ENCODE data around the gene DGKI. TPM values are rescaled to one million over a fixed set of nuclear protein-coding genes. Genes with fewer than 3 reads are reported as not detected.

The DGKI gene
- total and polyA plus RNA-seq, 2 of the 4 experiments (the other 2 are of a cell fraction): 3.9 to 15.8 TPM

- Histone ChIP-seq H2AK9ac (replicated peaks; ENCODE audit: low read depth, low read length, poor library complexity) (no peak overlapping the region), H3K23ac (ENCODE audit: low read depth, low read length) (no peak overlapping the region), H3K4me2 (ENCODE audit: low read depth, low read length) (no peak overlapping the region; the same call in 1 of the 2 replicates), H2BK20ac (ENCODE audit: low read depth, low read length) (no peak overlapping the region), H4K5ac (ENCODE audit: low read depth, low read length) (no peak overlapping the region), H3K36me3 (ENCODE audit: control insufficient read depth, insufficient read depth, low read length) (no peaks in the 10 kb centered on the region), H3K9ac (ENCODE audit: low read depth, low read length) (no peak overlapping the region), H3K56ac (ENCODE audit: extremely low read depth, insufficient read depth, low read length) (no peak overlapping the region), H2AFZ (replicated peaks; ENCODE audit: low read length, poor library complexity) (no peak overlapping the region), H2BK5ac (ENCODE audit: low read depth, low read length, poor library complexity, severe bottlenecking) (no peak overlapping the region), H3K9me1 (ENCODE audit: insufficient read depth, low read length) (peaks cover 5% of the 10 kb centered on the region), H4K91ac (ENCODE audit: insufficient read depth, low read depth, low read length) (no peak overlapping the region), H3K14ac (replicated peaks; ENCODE audit: low read depth, low read length) (no peak overlapping the region), H4K8ac (ENCODE audit: low read depth in 2 of 2, low read length in 2 of 2) (no peak overlapping the region), H3K4ac (ENCODE audit: low read depth, low read length) (0 out of 2 replicates have a peak overlapping the region, but pooled peaks have one; percentile 8), H2AK5ac (ENCODE audit: low read depth, low read length) (peak overlapping the region; percentile 29; the same call in 1 of the 2 replicates), H3K4me3 (ENCODE audit: insufficient read depth, low read depth, low read length) (no peak overlapping the region), H4K20me1 (ENCODE audit: insufficient read depth, low read length) (no peaks in the 10 kb centered on the region), H3K27ac (ENCODE audit: insufficient read depth, low read length) (no peak overlapping the region), H2BK120ac (ENCODE audit: low read depth, low read length) (no peak overlapping the region), H3K9me3 (ENCODE audit: control insufficient read depth, insufficient read depth, low read length) (no peaks in the 10 kb centered on the region), H3K18ac (ENCODE audit: low read depth, low read length) (no peak overlapping the region; the same call in 1 of the 2 replicates), H3K4me1 (ENCODE audit: control insufficient read depth, insufficient read depth, low read length) (peaks cover 3% of the 10 kb centered on the region), H3K79me1 (ENCODE audit: low read depth in 1 of 2, low read length in 2 of 2) (no peaks in the 10 kb centered on the region), H3K27me3 (ENCODE audit: control insufficient read depth, insufficient read depth, low read length) (peaks cover under 1% of the 10 kb centered on the region), H2BK15ac (ENCODE audit: low read depth, low read length) (no peak overlapping the region)
- CTCF ChIA-PET: interaction anchor here (0.5 to 1.4 kb wide), 3 partner anchors 184 to 773 kb away, joined by 3 to 5 read pairs (median 3); no protein-coding TSS in a partner anchor
- WGBS, 2 experiments (ENCODE audit: extremely low coverage in 2 of 2, insufficient read length in 1 of 2): 0% methylated on average over 1 of the region's 1 CpG; no CpG with 5 or more reads in 1 of the 2 experiments
- DNase-seq (peak; percentile 78), ATAC-seq (ENCODE audit: low read depth) (peak; percentile 66)
- BruUV-seq (replicated peaks): no TSS peak
- POLR2A ChIA-PET (ENCODE audit: unreplicated experiment): no interaction called here
- intact Hi-C loops (cut with micrococcal nuclease): no loop called here
- dilution Hi-C loops (cut with HindIII; ENCODE audit: low sequenced_read_pairs, unreplicated experiment): no loop called here
- in situ Hi-C loops (cut with MboI; ENCODE audit: low sequenced_read_pairs): loop anchor here (5.0 to 10.0 kb wide), 2 partner anchors 245 to 352 kb away; partner anchors contain the start of gene CREB3L2
- TF ChIP-seq MXI1 (IDR thresholded peaks at IDR 0.05; ENCODE audit: borderline replicate concordance, low read depth, low read length): no peak
- TF ChIP-seq, protein P1, sequence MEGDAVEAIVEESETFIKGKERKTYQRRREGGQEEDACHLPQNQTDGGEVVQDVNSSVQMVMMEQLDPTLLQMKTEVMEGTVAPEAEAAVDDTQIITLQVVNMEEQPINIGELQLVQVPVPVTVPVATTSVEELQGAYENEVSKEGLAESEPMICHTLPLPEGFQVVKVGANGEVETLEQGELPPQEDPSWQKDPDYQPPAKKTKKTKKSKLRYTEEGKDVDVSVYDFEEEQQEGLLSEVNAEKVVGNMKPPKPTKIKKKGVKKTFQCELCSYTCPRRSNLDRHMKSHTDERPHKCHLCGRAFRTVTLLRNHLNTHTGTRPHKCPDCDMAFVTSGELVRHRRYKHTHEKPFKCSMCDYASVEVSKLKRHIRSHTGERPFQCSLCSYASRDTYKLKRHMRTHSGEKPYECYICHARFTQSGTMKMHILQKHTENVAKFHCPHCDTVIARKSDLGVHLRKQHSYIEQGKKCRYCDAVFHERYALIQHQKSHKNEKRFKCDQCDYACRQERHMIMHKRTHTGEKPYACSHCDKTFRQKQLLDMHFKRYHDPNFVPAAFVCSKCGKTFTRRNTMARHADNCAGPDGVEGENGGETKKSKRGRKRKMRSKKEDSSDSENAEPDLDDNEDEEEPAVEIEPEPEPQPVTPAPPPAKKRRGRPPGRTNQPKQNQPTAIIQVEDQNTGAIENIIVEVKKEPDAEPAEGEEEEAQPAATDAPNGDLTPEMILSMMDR (conservative IDR thresholded peaks at IDR 0.05; ENCODE audit: low read depth, low read length): no peak
- TF ChIP-seq FOS (IDR thresholded peaks at IDR 0.05; ENCODE audit: low read depth, low read length): peak; percentile 70
- TF ChIP-seq RAD21 (IDR thresholded peaks at IDR 0.05; ENCODE audit: low read length): no peak
- no peak for TF ChIP-seq RFX5 (IDR thresholded peaks at IDR 0.05; ENCODE audit: low read depth, low read length)
- no peak for TF ChIP-seq CEBPB (IDR thresholded peaks at IDR 0.05; ENCODE audit: low read depth, low read length)
- TF ChIP-seq RCOR1 (IDR thresholded peaks at IDR 0.05; ENCODE audit: insufficient replicate concordance, low read length): no peak
These were observed 194.1 kb downstream of the DGKI start for GRCh38 chr7:137652721-137653120.
